HepG2 (cell line): ENCODE measurements around the gene AQP11. TPM values are rescaled to one million over a fixed set of nuclear protein-coding genes. Genes with fewer than 3 reads are reported as not detected.
A peak's percentile ranks its signal among the peaks of the same experiment; 100 is the strongest.

Experiments
- ATAC-seq: fragments of 200-7000 bp; cut with Tn5 transposase; 3 replicates; pipeline ENCODE4 v1.9.1; 2020; ENCODE audit warnings: mild to moderate bottlenecking, moderate library complexity
- BruUV-seq: library from RNA; stranded (reverse); fragments of 400-500 nt; replicated peaks from 2 replicates; lab custom pipeline; 2021; lab: Mats Ljungman, UMichigan
- CTCF ChIA-PET: fragments of 300-600 bp; formaldehyde crosslinking; extraction: SDS; loops from one replicate; lab custom pipeline; 2021; ENCODE audit warnings: low total read pairs, inconsistent platforms, low intra/inter-chr PET ratio; lab: Yijun Ruan, JAX
- POLR2A ChIA-PET: fragments of 350-600 bp; sonication (Branson Sonifier 250); formaldehyde crosslinking; loops from one replicate; lab custom pipeline; 2020; ENCODE audit warnings: antibody characterized with exemption, inconsistent platforms; lab: Yijun Ruan, JAX
- DNase-seq: peaks from one replicate; pipeline ENCODE4 v3.0.0-alpha.2; 2015; ENCODE audit warnings: low spot score
- FAIRE-seq: peaks from 3 replicates; lab custom pipeline; 2011; peaks lifted over from hg19 to GRCh38; lab: Jason Lieb, UNC
- H2AFZ ChIP-seq: one replicate; pipeline ENCODE4 v1.6.1; 2011; ENCODE audit warnings: low read length, inconsistent platforms
- H3K27ac ChIP-seq: fragments of 300-600 bp; 3 replicates; pipeline ENCODE4 v1.8.0; 2011; ENCODE audit warnings: mixed run types, mild to moderate bottlenecking, mixed read lengths, low read length, inconsistent platforms; ENCODE audit not compliant: insufficient read depth; ENCODE audit errors: extremely low read length
- H3K27me3 ChIP-seq, 2 experiments: fragments of 200-600 bp in 1 of 2; 2 replicates in 1 of 2; 3 replicates in 1 of 2; pipeline versions ENCODE4 v1.6.0 to v1.8.0; 2011; ENCODE audit warnings: low read length in 2 of 2, mild to moderate bottlenecking in 2 of 2, moderate library complexity in 2 of 2, inconsistent platforms in 1 of 2; ENCODE audit not compliant: insufficient read depth in 2 of 2, control insufficient read depth in 1 of 2
- H3K36me3 ChIP-seq, 2 experiments: fragments of 200-600 bp in 1 of 2; replicated peaks in 1 of 2; 2 replicates in 1 of 2; 3 replicates in 1 of 2; pipeline versions ENCODE4 v1.5.1 to v1.8.0; 2011; ENCODE audit warnings: low read length in 2 of 2, inconsistent platforms in 1 of 2; ENCODE audit not compliant: insufficient read depth in 2 of 2, control insufficient read depth in 1 of 2
- H3K4me1 ChIP-seq: 2 replicates; pipeline ENCODE4 v1.5.1; 2012; ENCODE audit warnings: low read length, inconsistent platforms; ENCODE audit not compliant: insufficient read depth
- H3K4me2 ChIP-seq: 2 replicates; pipeline ENCODE4 v1.6.0; 2011; ENCODE audit warnings: low read depth, low read length, inconsistent platforms
- H3K4me3 ChIP-seq, 3 experiments: fragments of 200-600 bp in 1 of 3; sonication (generic), shearing (Covaris generic) in 1 of 3; replicated peaks in 1 of 3; 2 replicates each; pipeline ENCODE4 v1.5.1; 2011 to 2016; ENCODE audit warnings: low read length in 3 of 3, inconsistent platforms in 2 of 3, low read depth in 2 of 3, mild to moderate bottlenecking in 2 of 3, control low read depth in 1 of 3, mixed read lengths in 1 of 3; ENCODE audit not compliant: insufficient read depth in 1 of 3
- H3K79me2 ChIP-seq: one replicate; pipeline ENCODE4 v1.6.1; 2011; ENCODE audit warnings: low read length, inconsistent platforms; ENCODE audit not compliant: insufficient read depth
- H3K9ac ChIP-seq: 2 replicates; pipeline ENCODE4 v1.6.0; 2011; ENCODE audit warnings: mild to moderate bottlenecking, low read depth, low read length, inconsistent platforms; ENCODE audit not compliant: insufficient read depth
- H3K9me3 ChIP-seq: 2 replicates; pipeline ENCODE4 v1.5.1; 2012; ENCODE audit warnings: mild to moderate bottlenecking, low read length
- H4K20me1 ChIP-seq: 2 replicates; pipeline ENCODE4 v1.6.0; 2011; ENCODE audit warnings: inconsistent platforms, mild to moderate bottlenecking, low read length, moderate library complexity; ENCODE audit not compliant: insufficient read depth
- AKNA ChIP-seq: sonication (generic); formaldehyde crosslinking; IDR thresholded peaks from 2 replicates; pipeline ENCODE4 v1.4.0; 2020; ENCODE audit warnings: missing genetic modification reagents, borderline replicate concordance
- KDM2A ChIP-seq: sonication (generic); formaldehyde crosslinking; IDR thresholded peaks from 2 replicates; pipeline ENCODE4 v1.4.0; 2020; ENCODE audit warnings: low read depth, missing genetic modification reagents, borderline replicate concordance
- MAFG ChIP-seq: sonication (generic); formaldehyde crosslinking; IDR thresholded peaks from 2 replicates; pipeline ENCODE4 v1.5.1; 2020; ENCODE audit warnings: mild to moderate bottlenecking, missing genetic modification reagents
- MTF2 ChIP-seq: sonication (generic); formaldehyde crosslinking; IDR thresholded peaks from 2 replicates; pipeline ENCODE4 v1.5.0; 2020; ENCODE audit warnings: missing genetic modification reagents, borderline replicate concordance
- ONECUT2 ChIP-seq: sonication (generic); formaldehyde crosslinking; IDR thresholded peaks from 2 replicates; pipeline ENCODE4 v1.4.0; 2020; ENCODE audit warnings: missing genetic modification reagents
- SALL1 ChIP-seq: sonication (generic); formaldehyde crosslinking; IDR thresholded peaks from 2 replicates; pipeline ENCODE4 v1.8.0; 2022; ENCODE audit warnings: mild to moderate bottlenecking, missing genetic modification reagents
- TBL1XR1 ChIP-seq: fragments of 150-350 bp; IDR thresholded peaks from 2 replicates; pipeline ENCODE4 v1.6.1; 2014; ENCODE audit warnings: borderline replicate concordance, low read length; ENCODE audit not compliant: partially characterized antibody
- TRIM24 ChIP-seq: sonication (generic); formaldehyde crosslinking; IDR thresholded peaks from 2 replicates; pipeline ENCODE4 v1.8.0; 2022; ENCODE audit warnings: mild to moderate bottlenecking, missing genetic modification reagents
- ZFYVE20 ChIP-seq: sonication (generic); formaldehyde crosslinking; IDR thresholded peaks from 2 replicates; pipeline ENCODE4 v1.8.0; 2023; ENCODE audit warnings: low read depth, mild to moderate bottlenecking, moderate library complexity, missing genetic modification reagents, borderline replicate concordance
- ZNF121 ChIP-seq: sonication (generic); formaldehyde crosslinking; IDR thresholded peaks from 2 replicates; pipeline ENCODE4 v1.5.0; 2020; ENCODE audit warnings: mild to moderate bottlenecking, missing genetic modification reagents
- ZNF558 ChIP-seq: sonication (generic); formaldehyde crosslinking; IDR thresholded peaks from 2 replicates; pipeline ENCODE4 v1.9.0; 2022; ENCODE audit warnings: mild to moderate bottlenecking, missing genetic modification reagents, borderline replicate concordance
- ZNF713 ChIP-seq: sonication (generic); formaldehyde crosslinking; IDR thresholded peaks from 2 replicates; pipeline ENCODE4 v1.4.0; 2020; ENCODE audit warnings: mild to moderate bottlenecking, missing genetic modification reagents
- ZNF770 ChIP-seq: sonication (generic); formaldehyde crosslinking; IDR thresholded peaks from 2 replicates; pipeline ENCODE4 v1.5.0; 2020; ENCODE audit warnings: mild to moderate bottlenecking, missing genetic modification reagents
- WGBS: methylation state at CpG from one replicate; pipeline ENCODE4 v1.1.6; 2017; ENCODE audit warnings: low lambda C conversion rate; 5-methylcytosine and 5-hydroxymethylcytosine counted together
- in situ Hi-C: cut with HindIII; loops from 2 replicates; pipeline ENCODE4 v1.10.0; 2017; ENCODE audit warnings: low pct_unique_long_range_greater_than_20kb; ENCODE audit not compliant: extremely low pct_ligation_motif_present
- intact Hi-C: fragments of 100-400 bp; cut with micrococcal nuclease; formaldehyde crosslinking; loops from one replicate; pipeline ENCODE4 v1.10.0; 2022; ENCODE audit not compliant: unreplicated experiment
- polyA plus RNA-seq, 8 experiments: library from polyadenylated mRNA; depleted of rRNA in 3 of 8; stranded (reverse) in 7 of 8; unstranded in 1 of 8; fragments of >200 nt; fragmentation: Illumina TruSeq in 4 of 8; extraction: Trizol in 4 of 8; gene quantifications; 2 replicates each; pipeline versions ENCODE4 v1.2.1 to v1.2.3, GENCODE V29; 2011 to 2016; ENCODE audit warnings: low read depth in 4 of 8, missing spikeins in 1 of 8, mixed read lengths in 1 of 8; ENCODE audit not compliant: insufficient read depth in 1 of 8
- total RNA-seq, 5 experiments: library from RNA; depleted of rRNA; stranded (reverse); fragments of >200 nt; fragmentation: Illumina TruSeq; extraction: Trizol; gene quantifications; 2 replicates each; pipeline ENCODE4 v1.2.3, GENCODE V29; 2016; ENCODE audit warnings: low read depth in 1 of 5

Gene AQP11
- total and polyA plus RNA-seq, 2 of the 13 experiments (the other 11 are each of a cell fraction or from before 2014, with no cell fraction given) = 10.4 to 15.3 TPM

DNA sequence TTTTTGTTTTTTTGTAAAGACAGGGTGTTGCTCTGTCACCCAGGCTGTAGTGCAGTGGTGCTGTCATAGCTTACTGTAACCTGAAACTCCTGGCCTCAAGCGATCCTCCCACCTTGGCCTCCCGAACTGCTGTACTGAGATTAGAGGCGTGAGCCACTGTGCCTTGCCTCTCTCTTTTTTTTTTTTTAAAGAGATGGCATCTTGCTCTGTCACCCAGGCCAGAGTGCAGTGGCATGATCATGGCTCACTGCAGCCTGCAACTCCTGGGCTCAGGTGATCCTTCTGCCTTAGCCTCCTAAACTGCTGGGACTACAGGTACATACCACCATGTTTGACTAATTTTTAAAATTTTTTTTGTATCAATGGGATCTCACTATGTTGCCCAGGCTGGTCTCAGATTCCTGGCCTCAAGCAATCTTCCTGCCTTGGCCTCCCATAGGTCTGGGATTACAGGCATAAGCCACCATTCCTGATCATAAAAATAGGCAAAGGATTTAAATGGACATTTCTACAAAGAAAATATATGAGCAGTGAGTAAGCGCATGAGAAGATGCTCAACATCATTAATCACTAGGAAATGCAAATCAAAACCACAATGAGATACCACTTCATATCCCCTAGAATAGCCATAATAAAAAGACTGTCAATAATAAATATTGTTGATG lies 65.1 kb downstream of the AQP11 start:
- H3K4me3 ChIP-seq = no peak overlapping the region
- peaks cover 26% of the 10 kb centered on the region; the same call in 1 of the 2 replicates for H3K4me1 ChIP-seq
- BruUV-seq = no TSS peak
- H2AFZ ChIP-seq = no peak overlapping the region
- POLR2A ChIA-PET = no interaction called here
- intact Hi-C loops = no loop called here
- WGBS = 34% methylated on average over 4 of the region's 4 CpGs
- no peak for FAIRE-seq
- no peak for DNase-seq
- 0 out of 3 replicates have a peak, but pooled peaks have one; percentile 21 for ATAC-seq
- in situ Hi-C loops = no loop called here
- no peaks in the 10 kb centered on the region for H3K79me2 ChIP-seq
- no peaks in the 10 kb centered on the region for H3K9me3 ChIP-seq
- no peaks in the 10 kb centered on the region for H4K20me1 ChIP-seq
- H3K9ac ChIP-seq = no peak overlapping the region
- TF ChIP-seq ONECUT2 (CRISPR knock-in tag) = no peak
- TF ChIP-seq ZNF713 (CRISPR knock-in tag) = no peak
- TF ChIP-seq ZNF121 (CRISPR knock-in tag) = peak; percentile 43; the same call in 1 of the 2 replicates
- TF ChIP-seq TRIM24 (CRISPR knock-in tag) = no peak
- no peak for TF ChIP-seq MAFG (CRISPR knock-in tag)
- TF ChIP-seq MTF2 (CRISPR knock-in tag) = no peak
- no peak for TF ChIP-seq AKNA (CRISPR knock-in tag)
- TF ChIP-seq KDM2A (CRISPR knock-in tag) = no peak
- TF ChIP-seq SALL1 (CRISPR knock-in tag) = no peak
- no peak for TF ChIP-seq TBL1XR1
- TF ChIP-seq ZNF558 = no peak
- peak; percentile 94 for TF ChIP-seq ZNF770 (CRISPR knock-in tag)
- TF ChIP-seq ZFYVE20 = no peak
- no peak overlapping the region for H3K4me2 ChIP-seq
- no peaks in the 10 kb centered on the region for H3K27me3 ChIP-seq
- H3K27ac ChIP-seq = no peak overlapping the region
- CTCF ChIA-PET = no interaction called here
- no peaks in the 10 kb centered on the region for H3K36me3 ChIP-seq
